ENCODE measurements around the gene CCDC112.

DNA sequence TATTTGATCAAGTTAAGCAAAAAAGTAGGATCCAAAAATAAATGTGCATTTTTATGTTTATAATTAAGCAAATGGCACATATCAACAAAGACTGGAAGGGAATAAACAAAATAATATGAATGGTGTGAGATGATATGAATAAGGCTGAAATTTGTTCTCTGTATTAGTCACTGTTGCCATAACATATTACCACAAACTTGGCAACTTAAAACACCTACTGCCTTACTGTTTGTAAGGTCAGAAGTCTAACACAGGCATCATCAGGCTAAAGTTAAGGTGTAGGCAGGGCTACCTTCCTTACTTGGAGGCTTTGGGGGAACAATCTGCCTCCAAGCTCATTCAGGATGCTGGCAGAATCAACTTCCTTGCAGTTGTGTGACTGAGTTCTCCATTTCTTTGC lies 53.0 kb downstream of the CCDC112 start:
- TF ChIP-seq ARNTL (CRISPR knock-in tag; IDR thresholded peaks at IDR 0.05; ENCODE audit: borderline replicate concordance, low read depth) (no peak), BACH2 (CRISPR knock-in tag; IDR thresholded peaks at IDR 0.05; ENCODE audit: borderline replicate concordance) (no peak), RARB (CRISPR knock-in tag; IDR thresholded peaks at IDR 0.05) (no peak), PPARA (CRISPR knock-in tag; IDR thresholded peaks at IDR 0.05; ENCODE audit: borderline replicate concordance) (no peak)
- TF ChIP-seq, protein P1, sequence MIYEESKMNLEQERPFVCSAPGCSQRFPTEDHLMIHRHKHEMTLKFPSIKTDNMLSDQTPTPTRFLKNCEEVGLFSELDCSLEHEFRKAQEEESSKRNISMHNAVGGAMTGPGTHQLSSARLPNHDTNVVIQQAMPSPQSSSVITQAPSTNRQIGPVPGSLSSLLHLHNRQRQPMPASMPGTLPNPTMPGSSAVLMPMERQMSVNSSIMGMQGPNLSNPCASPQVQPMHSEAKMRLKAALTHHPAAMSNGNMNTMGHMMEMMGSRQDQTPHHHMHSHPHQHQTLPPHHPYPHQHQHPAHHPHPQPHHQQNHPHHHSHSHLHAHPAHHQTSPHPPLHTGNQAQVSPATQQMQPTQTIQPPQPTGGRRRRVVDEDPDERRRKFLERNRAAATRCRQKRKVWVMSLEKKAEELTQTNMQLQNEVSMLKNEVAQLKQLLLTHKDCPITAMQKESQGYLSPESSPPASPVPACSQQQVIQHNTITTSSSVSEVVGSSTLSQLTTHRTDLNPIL (CRISPR knock-in tag; IDR thresholded peaks at IDR 0.05; ENCODE audit: low read depth), result no peak

Data from SK-N-SH treated with all-trans-retinoic acid at 6 μM for 48 hours (cell line).